NCI-H2196 treated with DMSO at 0.1 percent for 48 hours (cell line): ENCODE measurements around the gene VSIG2.

Experiments
- DNase-seq: peaks from one replicate; lab custom pipeline; 2025; ENCODE audit not compliant: unreplicated experiment; lab: John Stamatoyannopoulos, UW

VSIG2 gene

GRCh38 chr11:124725719-124726105 lies 26.3 kb downstream of the VSIG2 start:
- no peak for DNase-seq

- no peak for DNase-seq
These were observed 26.9 kb downstream of the VSIG2 start for GRCh38 chr11:124724979-124725718.

DNA sequence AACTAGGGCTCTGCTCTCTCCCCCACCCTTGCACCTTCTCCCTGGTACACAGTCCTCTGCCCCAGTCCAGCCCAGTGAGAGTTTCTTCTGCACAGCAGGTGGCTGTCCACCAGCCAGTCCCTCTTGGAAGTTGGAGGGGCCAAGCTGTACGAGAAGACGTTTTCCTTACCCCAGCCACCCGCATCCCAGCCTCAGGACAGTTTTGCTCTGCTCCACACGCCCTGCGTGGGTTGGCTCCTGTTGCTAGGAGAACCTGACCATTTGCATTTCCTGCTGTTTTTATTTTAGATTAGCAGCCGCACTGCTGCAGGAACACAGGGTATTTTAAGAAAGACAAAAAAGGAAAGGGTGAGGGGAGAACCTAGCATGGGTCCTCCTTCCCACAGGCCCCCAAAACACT lies 29.9 kb downstream of the VSIG2 start:
- no peak for DNase-seq

- DNase-seq = no peak
These were observed 32.5 kb downstream of the VSIG2 start for GRCh38 chr11:124719534-124719933.

DNA sequence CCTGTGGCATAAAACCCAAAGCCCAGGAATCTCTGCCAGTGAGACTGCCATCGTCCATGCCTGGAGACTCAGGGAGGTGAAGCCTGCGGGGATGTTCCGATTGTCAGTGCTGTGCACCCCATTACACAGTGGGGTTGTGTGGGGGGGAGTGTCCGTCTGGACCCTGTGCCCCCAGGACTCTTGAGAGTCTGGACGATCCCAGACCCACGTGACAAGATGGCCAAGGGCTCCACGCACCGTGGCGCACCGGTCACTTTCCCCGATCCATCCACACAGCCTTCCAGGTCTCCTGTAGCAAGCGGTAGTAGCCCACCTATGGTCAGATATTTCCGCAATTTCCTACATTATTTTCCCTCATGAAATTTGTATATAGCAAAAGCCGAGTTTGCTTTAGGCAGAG lies 33.3 kb downstream of the VSIG2 start:
- DNase-seq = no peak

- DNase-seq = no peak
These were observed 34.0 kb downstream of the VSIG2 start for GRCh38 chr11:124717786-124718651.

- no peak for DNase-seq
These were observed 34.7 kb downstream of the VSIG2 start for GRCh38 chr11:124717421-124717785.

DNA sequence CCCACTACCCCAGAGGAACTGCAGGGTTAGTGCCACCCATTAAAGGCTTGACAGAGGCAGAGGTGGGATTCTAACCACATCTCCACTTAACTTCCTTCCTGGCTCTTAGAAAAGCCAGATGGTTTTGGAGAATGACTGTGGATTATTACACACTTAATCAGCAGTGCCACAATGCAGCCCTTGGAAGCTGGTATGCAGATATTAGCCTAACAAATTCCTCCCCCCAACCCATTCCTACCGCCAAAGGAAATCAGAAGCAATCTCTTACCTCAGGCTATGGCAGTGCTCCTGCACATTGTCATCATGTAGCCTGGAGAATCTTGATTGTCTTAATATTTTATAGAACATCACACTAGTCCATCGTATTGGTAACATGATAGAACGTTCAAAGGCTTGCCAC lies 35.5 kb downstream of the VSIG2 start:
- no peak for DNase-seq

- no peak for DNase-seq
These were observed 39.7 kb downstream of the VSIG2 start for GRCh38 chr11:124712392-124712791.

DNA sequence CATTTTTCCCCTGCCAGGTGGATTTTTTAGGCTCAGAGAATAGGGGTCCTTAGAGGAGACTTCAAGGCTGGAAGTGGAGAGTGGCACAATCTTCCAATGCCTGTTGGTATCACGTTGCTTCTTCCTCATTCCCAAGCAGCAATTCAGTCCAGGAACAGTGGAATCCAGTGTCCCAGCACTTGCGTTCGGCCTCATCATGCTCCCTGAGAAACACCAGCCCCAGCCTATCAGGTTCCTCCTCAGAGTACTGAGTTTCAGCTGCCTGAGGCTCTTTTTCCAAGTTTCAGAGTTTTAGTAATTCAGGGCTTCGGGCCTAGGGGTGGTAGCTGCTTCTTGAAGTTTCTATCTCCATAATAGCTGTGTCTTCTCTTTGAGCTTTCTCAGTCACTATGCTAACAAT lies 44.2 kb downstream of the VSIG2 start:
- DNase-seq = no peak

GRCh38 chr11:124700028-124700427 lies 52.0 kb downstream of the VSIG2 start:
- no peak for DNase-seq

DNA sequence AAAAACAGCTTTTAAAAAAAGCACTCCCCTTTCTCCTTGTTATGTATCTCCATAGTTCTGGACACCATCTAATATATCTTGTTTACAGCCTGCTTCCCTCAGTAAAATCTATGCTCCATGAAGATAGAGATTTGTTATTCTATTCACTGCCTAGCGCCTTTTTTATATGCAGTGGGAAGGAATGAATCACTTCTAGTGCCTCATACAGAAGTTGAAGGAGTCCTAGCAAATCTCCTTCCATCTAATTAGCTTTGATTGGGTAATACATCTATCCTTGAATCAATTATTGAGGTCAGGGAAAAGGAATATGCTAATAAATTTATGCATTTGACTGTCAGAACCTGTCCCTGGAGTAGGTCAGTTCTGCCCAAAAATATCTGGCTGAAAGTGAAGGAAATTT lies 52.5 kb downstream of the VSIG2 start:
- no peak for DNase-seq
